HG02759 (cell line): ENCODE measurements around the gene IL3RA.
"Not testable (repeated sequence)": the region's sequence is repeated elsewhere in the genome, so short reads cannot be mapped to it uniquely, and the experiment has no call there.

ENCODE experiments used
- ATAC-seq: cut with Tn5 transposase; IDR thresholded peaks from one replicate; pipeline ENCODE4 v1.9.1; 2021; ENCODE audit warnings: mild to moderate bottlenecking, moderate library complexity; ENCODE audit not compliant: unreplicated experiment

Gene IL3RA

DNA sequence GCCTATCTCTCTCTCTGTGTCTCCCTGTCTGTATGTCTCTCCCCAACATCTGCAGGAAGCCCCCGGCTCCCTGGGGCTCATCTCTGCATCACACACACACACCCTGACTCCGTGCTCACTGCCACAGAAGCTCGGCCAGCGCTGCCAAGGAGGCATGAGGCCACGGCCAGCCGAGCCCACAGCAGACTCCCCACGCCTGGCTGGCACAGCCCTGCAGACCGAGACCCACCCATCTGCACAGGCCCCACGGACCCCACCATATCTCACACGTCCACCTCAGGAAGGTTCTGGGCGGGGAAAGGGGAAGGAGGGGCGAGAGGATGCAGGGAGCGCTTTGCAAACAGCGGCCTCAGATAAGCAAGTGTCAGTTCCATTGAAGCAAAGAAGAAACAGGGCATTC is 83.8 kb downstream of the IL3RA start:
- ATAC-seq: no peak

DNA sequence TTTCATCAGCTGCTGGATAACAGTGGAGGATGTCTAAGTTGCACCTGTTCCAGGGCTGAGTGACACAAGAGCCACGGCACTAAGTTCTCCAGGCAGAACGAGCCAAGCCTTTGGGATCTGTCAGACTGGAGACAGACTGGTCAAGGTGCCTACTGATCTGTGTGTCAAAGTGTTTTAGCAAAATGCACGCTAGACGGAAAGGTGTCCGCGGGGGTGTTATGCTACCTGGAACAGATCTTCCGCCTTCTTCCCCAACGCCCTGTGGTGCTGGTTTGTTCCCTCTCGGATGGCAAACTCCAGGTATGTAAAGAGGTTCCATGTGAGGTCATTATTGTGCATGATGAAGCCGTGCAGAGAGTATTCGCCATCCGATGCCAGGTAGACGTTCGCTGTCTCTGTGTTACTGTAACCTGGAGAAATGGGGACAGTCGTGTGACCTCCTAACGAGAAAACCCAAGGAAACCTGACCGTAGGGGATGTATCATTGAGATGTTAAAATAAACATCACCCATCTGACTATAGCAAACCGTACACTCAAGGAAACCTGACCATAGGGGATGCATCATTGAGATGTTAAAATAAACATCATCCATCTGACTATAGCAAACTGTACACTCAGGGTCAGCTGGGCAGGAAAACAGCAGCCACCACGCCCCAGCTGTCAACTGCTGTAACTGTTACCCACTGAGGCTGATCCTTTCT is 85.0 kb downstream of the IL3RA start:
- no peak for ATAC-seq

DNA sequence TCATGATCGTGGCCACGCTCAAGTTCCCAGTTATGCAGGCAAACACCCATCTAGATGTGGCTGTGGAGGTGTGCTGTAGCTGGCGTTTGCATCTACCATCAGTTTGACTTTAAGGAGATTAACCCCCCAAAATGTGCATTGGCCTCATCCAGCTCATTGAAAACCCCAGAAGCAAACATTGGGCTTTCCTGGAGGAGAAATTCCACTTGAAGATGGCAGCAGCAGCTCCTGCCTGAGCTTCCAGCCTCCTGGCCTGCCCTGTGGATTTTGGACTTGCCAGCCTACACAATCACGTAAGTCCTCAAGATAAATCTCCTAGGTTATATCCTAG is 85.5 kb downstream of the IL3RA start:
- ATAC-seq: no peak

DNA sequence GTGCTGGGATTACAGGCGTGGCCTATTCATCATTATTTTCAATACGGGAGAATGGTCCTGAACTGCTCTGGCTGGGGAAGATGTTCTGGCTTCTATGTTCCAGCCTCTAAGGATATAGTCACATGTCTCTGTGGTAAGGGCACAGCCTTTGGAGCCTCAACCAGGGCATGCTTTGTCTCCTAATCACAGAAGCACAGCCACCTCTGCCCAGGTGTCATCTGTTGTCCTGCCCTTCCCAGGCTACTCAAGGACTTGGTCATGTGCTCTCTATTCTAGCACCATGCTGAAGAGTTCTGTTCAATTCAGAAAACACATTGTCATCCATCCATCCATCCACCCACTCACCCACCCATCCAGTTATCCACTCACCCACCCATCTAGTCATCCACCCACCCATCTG is 86.6 kb downstream of the IL3RA start:
- ATAC-seq: no peak

DNA sequence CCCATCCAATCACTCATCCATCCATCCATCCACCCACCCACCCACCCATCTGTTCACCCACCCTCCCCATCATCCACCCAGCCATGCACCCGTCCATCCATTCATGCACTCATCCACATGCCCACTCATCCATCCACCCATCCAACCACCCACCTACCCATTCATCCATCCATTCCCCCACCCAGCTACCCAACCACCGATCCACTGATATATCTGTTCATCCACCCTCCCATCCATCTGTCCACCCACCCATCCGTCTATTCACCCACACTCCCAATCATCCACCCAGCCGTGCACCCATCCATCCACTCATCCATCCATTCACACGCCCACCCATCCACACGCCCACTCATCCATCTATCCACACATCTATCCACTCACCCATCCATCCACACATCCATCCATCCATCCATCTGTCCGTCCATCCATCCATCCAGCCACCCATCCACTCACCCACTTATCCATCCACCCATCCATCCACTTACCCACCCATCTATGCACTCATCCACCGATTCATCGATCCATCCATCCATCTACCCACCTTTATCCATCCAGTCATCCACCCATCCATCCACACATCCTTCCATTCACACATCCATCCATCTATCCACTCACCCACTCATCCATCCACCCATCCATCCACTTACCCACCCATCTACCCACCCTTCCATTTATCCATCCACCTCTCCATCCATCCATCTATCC is 87.7 kb downstream of the IL3RA start:
- ATAC-seq: no peak

DNA sequence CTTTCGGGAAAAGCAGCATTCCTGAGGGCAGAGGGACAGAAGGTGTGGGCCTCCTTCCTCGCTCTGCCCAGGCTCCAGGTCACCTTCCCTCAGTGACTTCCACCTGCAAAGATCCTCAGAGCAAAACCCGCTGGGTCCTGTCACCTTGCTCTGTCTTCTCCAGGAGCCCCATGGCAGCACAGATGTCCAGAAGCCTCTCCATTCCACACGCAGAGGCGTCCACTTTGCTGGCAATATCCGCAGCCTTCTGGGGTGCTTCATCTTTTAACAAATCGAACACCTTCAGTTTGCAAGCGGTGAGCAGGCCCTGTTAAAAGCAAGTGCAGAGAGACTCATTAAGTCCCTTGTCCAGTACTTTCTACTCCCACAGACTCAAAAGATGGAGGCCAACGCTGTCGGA is 88.8 kb downstream of the IL3RA start:
- no peak for ATAC-seq

DNA sequence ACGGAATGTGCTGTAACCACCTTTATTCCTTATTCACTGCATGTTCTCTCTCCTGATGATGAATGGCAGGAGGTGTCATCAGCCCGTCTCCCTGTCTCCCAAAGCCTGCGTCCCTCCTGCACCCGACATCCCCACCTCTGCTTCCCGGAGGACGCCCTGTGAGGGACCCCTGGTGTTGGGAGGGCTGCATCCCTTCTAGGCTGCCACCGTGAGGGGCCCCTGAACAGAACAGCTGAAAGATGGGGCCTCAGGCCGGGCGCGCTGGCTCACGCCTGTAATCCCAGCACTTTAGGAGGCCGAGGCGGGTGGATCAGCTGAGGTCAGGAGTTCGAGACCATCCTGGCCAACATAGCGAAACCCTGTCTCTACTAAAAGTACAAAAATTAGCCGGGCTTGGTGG is 89.7 kb downstream of the IL3RA start:
- not testable (repeated sequence) for ATAC-seq

DNA sequence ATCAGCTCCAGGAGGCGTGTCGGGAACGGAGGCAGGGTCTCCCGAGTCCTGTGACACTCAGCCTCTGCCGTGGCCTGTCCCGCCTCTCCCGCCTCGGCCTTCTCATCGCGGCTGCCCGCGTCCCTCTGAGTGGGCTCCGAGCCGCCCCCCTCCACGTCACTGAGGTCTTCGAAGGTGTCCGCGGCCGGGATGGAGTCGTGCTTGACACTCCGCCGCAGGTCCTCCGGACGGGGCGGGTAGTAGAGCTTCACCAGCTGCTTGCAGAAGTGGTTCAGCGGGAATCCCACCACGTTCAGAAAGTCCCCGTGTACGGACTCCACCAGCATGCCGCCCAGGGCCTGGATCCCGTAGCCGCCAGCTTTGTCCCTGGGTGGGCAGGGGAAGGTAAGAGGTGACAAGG is 91.2 kb downstream of the IL3RA start:
- no peak for ATAC-seq

DNA sequence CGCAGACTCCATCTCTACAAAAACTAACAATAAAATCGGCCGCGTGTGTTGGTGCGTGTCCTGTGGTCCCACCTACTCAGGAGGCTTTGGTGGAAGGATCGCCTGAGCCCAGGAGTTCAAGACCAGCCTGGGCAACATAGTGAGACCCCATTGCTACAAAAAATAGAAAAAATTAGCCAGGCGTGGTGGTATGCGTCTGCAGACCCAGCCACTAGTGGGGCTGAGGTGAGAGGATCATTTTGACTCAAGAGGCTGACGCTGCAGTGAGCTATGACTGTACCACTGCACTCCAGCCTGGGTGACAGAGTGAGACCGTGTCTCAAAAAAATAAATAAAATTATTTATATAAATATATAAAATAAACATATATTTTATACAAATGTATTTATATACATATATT is 93.9 kb downstream of the IL3RA start:
- ATAC-seq: no peak
